GM21825 (cell line): ENCODE data around the gene OTUD6A.
"Not testable (repeated sequence)": the region's sequence is repeated elsewhere in the genome, so short reads cannot be mapped to it uniquely, and the experiment has no call there.

Experiments
- ATAC-seq: cut with Tn5 transposase; IDR thresholded peaks from one replicate; pipeline ENCODE4 v1.9.1; 2021; ENCODE audit warnings: mild to moderate bottlenecking, moderate library complexity; ENCODE audit not compliant: unreplicated experiment

OTUD6A gene

DNA sequence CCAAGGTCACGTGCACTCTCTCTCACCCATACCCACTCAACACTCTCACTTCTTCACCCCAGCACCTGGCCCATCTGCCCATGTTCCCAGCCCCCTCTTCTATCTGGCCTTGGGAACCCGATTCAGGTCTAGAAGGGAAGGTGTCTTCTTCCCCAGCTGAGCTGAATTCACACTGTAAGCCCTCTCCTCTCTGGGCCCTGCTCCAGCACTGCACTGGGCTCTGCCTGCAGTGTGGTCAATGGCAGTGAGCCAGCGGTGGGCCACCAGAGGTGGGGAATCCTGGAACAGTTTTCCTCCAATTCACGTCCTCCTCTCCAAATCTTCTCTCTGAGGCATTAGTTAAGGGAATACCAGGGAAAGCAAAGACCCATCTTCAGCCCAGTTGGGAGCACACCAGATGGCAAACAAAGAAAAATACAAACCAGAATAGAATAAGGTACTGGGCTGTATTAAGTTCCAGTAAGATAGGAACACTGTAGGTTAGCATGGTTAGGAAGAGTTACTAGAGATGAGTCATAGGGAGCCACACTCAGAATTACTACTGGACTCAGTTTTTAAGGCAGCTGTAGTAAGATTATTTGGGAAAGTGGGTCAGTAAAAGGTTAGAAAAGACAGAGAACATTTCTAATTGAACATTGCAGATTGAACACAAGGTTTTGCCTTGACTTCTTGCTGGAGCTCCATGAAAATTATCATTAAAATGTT, 17.6 kb upstream of the OTUD6A start:
- ATAC-seq, result no peak

DNA sequence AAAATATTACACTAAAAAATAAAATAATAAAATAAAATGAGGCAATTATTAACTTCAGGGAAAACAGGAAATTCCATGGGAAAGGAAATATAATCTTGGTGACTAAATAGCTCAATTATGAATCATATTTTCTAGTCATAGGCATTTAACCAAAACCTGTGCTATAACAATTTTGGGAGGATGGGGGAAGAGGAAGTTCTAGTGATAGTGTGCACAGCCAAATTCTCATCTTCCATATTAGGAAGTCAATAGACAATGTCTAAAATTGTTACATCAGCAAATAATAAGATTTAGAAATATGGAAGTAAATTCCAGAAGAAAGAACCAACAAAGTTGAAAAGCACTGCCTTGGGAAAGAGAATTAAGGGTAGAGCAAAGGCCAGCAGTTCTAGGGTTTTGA, 15.3 kb upstream of the OTUD6A start:
- ATAC-seq, result no peak

DNA sequence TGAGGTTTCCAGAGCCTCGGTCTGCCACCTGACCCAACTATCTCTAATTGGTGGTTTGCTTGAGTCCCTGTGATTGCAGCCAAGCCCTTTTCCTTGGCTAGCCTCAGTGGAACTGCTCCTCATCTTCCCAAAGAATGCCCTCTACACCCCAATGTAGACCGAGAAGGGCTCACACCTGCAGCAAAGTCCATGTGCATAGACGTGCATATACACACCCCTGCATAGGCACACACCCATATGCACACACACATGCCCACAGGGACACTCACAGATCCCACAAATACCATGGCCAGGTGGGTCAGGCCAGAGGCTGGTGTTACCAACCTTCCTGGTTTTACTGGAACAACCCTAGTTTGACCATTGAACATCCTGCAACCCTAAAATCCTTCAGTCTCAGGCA, 12.9 kb upstream of the OTUD6A start:
- ATAC-seq, result no peak

DNA sequence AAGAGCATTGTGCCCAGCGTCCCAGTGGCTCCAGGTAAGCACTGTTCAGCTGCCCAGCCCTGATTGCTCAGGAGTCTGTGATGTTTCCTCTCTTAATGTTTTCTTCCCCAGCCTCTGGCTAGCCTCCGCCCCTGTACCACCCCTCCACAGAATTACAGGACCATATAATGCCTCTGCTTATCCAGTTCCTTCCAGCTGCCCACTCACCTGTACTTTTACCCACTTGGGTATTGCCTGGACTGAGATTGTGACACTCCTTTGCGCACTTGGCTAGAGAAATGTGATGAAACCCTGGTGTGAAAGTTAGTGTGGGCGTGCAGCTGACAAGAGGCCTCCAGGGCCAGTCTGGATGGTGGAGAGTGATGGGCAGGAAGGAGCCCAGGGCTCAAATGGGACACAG, 12.3 kb upstream of the OTUD6A start, which contains the start of gene AWAT2:
TSS of gene AWAT2 (minus strand) at position 14 of the 400 bp plus-strand sequence. CDS start at position 8, 6 bp downstream.
- ATAC-seq, result no peak

DNA sequence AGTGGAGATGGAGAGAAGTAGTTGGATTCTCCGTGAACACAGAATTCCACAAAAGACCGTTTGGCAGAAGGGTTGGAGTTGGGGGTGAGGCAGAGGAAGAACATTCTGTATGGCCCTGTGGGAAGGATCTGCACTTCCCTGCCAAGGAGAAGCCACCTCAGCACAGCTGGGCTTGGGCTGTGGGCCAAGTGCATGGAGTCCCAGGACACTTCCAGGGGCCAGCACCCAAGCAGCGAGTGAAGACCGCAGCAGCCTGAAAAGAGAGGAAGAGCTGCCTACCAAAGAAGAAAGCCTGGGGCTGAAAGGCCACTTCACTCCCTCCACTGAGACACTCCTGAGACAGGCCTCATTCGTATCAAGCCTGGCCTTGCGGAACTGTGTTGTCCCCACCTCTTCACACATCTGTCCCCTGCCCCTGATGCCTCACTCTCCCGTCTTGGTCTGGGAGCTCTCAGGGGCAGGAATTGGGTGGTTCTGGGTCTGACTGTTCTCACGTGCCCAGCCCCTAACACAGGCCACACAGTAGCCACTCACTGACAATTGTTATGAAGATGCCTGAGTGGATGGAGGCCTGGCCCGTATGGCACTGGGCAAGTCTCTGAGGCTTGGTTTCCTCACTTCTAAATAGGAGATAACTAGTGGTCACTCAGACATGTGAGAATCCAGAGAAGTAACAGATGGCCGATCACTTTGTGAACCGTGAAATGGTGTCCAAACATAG, 9.2 kb upstream of the OTUD6A start:
- ATAC-seq, result no peak

DNA sequence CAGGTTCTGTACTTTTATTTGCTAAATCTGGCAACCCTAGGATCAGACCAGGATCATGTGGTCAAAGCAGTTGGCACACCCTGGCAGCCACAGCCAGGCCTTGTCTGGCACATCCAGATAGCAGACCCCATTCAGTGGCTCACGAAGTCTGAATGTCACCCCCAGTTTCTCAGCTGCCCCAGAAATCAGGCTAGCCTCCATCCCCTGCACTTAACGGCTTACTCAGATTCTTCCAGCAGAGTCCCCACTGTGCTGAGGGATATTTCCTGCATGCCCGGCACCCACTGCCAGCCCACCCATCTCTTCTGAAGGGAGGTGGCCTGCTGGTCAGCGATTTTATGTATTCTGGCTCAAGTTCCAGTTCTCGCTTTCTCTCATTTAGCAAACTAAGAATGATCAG, 7.9 kb upstream of the OTUD6A start:
- no peak for ATAC-seq

DNA sequence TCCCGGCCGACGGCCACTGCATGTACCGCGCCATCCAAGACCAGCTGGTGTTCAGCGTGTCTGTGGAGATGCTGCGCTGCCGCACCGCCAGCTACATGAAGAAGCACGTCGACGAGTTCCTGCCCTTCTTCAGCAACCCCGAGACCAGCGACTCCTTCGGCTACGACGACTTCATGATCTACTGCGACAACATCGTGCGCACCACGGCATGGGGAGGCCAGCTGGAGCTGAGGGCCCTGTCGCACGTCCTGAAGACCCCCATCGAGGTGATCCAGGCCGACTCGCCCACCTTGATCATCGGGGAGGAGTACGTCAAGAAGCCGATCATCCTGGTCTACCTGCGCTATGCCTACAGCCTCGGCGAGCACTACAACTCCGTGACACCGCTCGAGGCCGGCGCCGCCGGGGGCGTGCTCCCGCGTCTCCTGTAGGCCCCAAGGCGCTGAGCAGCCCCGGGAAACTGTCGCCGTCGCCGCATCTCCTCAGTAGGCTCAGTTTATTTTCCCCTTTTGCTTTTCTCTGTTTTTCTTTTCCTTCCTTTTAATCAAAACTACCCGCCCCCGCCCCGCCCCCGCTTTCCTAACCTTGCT, 799 bp downstream of the OTUD6A start:
- ATAC-seq, result no peak

DNA sequence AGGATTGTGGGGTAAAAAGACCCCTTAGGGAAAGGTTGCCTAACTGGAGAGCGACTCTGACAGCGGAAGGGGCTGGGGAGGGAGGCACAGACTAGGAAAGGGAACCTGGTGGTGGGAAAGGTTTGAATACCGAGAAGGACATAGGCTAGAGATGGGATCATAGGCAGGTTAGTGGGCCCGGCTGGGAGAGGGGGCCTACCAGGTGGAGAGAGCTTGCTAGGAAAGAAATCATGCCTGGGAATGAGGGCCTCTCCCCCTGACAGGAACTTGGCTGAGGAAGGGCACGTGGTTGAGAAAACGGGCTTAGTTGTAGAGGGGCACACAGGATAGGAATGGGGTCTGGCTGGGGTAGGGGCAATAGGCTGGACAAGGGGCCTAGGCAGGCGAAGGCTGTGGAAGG, 4.4 kb downstream of the OTUD6A start:
- ATAC-seq, result no peak

DNA sequence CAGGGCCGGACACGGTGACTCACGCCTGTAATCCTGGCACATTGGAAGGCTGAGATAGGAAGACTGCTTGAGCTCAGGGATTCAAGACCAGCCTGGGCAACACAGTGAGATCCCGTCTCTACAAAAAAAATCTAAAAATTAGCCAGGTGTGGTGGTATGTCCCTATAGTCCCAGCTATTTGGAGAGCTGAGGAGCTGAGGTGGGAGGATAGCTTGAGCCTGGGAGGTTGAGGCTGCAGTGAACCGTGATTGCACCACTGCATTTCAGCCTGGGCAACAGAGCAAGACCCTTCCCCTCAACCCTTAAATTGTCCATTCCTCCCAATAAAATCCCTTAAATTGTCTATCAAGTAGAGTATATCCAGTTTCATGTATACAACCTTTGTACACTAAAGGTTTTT, 17.0 kb downstream of the OTUD6A start:
- ATAC-seq, result no peak

DNA sequence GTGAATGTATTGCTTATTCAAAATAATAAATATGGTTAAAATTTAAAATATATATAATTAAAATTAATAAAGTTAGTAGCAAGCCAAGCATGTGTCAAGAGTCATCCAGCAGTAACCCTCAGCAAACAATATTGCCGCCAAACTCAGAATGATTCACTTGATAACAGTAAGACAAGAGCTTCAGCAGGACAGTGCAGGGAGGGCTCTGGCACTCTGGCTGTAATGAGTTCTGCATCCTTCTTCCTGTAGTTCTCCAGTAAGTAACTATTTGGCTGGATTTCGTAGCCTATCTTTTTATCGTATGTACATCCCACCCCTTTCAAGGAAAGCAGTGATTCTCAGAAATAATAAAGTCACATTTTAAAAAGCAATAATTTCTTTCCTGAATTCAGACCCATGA, 17.6 kb downstream of the OTUD6A start:
- no peak for ATAC-seq

DNA sequence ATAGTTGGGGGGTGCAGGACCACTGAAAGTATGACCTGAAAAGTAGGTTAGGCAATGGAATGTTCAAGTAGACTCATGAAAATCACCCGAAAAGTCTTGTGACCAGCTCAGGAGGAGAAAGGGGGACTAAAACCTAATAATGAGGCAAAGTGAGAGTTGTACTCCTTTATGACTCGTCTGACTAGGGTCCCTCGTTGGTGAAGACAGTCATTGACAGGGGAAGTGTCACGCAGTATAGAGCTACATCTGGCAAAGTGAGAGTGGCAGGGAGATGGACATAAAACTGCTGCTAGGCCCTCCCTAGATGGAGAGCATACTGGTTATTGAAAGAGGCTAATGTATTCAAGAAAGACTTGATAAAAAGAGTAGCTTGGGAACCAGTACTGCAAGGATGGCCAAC, 20.5 kb downstream of the OTUD6A start:
- no peak for ATAC-seq

DNA sequence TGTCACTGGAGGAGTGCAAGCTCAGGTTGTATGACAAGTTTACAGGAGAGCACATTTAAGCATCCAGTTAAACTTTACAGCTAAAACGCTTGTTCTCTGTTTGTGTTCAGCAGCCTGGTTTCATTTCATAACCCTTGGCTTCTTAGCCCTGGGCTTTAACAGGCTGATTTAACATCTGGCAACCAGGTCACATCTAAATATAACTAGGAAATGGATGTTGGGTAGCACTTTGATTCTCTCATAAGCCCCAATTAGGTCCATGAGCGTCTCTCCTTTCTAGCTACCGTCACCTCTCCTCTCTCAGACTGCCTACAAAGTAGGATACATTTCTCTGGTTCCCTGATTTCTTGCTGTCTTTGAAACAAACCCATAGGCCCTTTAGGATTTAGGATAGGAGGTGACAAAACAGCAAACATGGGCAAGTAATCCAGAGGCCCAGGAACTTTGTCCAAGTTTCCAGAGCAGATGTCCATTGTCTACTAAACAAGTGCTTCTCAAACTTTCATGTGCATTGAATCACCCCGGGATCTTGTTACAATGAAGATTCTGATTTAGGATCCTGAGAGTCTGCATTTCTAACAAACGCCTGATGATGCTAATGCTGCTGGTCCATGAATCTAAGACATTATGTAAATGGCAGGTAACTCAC, 22.5 kb downstream of the OTUD6A start:
- ATAC-seq, result no peak

DNA sequence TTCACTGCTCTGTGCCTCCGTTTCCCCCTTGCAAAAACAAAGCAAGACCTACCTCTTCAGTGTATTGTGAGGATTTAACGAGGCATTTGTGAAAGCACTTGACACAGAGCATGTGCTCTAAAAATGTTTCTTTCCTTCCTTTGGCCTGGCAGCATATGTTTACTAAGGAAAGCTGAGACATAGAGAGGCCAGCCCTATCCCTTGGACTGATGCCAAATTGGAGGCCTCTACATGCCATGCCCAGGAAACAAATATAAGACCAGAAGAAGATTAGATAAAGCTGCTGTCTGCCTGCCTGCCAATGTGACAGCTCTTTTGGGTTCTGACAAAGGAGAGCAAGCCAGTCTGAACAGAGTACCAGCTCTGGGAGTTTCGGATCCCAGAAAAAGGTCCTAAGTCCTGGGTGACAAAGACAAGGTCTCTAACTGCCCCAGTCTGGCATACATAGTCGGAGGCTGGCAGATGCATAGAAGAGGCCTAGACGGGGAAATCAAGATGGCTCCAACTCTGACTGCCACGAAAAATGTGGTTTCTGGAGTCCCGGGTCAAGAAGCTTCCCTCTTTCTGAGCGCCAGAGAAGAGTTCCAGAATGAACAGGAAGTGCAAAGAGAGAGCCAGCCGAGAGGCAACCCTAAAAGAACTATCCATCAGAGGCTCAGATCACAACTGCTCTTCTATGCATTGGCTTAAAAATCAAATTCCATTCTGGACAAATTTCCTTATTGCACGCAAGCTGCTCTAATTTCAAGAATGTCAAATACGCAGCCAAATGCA, 25.8 kb downstream of the OTUD6A start:
- no peak for ATAC-seq

DNA sequence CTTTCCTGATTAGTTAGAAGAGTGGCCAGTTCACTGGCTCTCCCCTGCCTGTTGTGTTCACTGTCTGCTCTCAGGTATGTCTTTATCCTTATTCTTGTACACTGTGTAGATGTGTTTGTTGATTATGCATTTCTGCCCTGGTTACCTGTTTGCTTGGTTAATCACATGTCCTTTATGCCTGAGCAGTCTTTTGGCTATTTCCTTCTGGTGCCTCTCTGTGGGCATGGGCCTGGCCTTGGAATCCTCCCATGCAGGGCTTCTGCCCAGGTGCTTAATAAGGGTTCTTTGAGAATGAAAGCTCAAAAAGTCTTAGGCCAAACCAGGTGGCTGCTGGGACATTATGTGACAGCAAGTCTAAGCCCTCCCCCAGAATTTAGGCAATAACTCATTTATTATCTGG, 26.5 kb downstream of the OTUD6A start:
- ATAC-seq, result no peak

DNA sequence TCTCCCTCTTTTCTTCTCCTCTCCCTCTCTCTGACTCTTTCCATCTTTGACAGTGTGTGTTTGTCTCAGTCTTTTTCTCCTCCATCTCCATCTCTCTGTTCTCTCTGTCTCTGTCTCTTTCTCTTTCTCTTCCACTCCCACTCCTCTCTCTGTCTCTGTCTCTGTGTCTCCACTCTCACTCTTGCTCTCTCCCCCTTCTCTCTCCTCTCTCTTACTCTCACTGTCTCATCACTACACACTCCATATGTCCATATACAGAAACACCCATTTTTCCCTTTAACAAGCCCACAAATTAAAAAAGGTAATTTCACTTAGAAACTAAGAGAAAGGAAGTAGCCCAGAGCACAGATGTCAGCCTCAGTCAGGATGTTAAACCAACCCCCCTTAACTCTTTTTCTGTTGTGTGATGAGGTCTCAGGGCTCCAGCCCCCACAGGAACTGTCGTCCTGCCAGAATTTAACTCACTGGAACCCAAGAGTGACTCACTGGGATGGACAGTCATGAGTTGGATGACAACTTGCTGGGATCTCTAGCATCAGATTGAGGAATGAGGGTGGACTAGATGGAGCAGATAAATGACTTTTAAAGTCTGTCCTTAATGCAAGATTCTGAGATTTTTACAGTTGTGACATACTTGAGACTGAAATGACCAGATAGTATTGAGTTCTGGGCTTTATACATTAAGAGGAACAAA, 27.5 kb downstream of the OTUD6A start:
- ATAC-seq, result no peak

DNA sequence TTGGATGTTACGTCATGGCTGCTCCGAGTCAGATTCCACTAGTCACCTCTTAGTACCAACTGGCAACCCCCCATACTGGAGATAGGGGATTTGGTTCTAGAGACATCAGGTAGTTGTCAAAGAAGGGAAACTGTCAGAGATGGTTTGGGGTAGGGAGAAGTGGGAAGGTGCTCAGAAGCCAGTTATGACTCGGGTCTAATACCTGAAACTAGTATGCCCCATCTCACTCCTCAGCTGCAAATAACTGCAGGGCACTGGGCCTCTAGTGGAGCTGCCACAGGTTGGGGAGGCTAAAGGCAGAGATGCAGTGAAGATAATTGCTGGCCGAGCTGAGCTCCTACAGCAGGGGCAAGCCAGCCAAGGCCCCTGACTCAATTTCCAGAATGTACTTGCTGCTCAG, 30.0 kb downstream of the OTUD6A start:
- ATAC-seq, result no peak

DNA sequence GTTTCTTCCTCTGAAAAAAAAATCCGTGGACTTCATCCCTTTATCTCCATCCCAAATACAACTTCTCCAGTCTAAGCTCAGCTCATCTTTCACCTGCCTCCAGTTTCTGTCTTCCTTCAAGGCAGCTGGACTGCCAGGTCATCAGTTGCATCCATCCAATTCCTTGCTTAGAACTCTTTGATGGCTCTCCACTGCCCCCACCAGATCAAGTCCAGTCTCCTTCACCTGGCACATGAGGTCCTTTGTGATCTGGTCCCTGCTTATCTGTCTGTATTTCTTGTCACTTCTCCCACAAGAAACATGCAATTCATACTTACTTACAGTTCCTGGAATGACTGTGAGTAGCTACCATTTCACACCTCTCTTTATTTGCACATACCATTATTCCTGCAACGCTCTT, 33.8 kb downstream of the OTUD6A start:
- no peak for ATAC-seq

DNA sequence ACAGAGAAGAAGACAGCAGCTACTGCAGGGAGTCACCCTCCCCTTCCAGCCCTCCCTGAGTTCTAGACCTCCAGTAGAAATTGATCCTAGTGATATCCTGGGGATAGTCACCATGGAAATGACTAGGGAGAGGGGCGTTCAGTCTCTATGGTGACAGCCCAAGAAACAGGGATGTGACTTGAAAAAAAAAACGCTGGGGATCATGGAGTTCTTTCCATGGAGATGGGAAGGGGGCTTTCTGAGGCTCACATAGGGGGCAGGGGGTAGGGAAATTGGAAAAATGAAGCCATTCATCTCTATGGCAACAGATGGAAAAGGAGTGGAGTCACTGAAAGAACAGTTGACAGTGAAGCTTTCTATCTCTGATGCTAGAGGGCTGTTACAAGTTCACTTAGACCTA, 43.0 kb downstream of the OTUD6A start:
- ATAC-seq, result no peak

DNA sequence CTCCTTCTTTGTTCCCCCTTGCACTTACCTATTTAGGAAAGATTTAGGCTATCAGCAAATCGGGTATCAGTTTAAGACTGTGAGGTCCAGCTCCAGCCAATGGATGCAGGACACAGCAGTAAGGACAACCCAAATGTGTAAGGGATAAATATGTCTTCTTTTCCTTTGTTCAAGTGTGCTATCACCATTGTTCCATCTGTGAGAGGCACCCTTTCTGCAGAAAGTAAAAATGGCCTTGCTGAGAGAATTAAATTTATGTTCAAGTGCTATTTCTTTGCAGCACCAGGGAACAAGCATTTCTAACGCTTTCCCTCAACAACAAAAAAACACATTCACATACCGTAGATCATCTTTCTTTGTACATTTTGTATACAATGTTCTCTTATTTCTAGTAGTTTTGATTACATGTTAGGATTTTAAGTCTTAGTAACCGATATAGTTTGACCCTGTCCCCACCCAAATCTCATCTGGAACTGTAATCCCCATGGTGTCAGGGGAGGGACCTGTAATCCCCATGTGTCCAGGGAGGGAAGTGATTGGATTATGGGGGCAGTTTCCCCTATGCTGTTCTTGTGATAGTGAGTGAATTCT, 49.3 kb downstream of the OTUD6A start:
- not testable (repeated sequence) for ATAC-seq
